ENCODE results near the gene IL13.

Gene IL13

GRCh38 chr5:132656774-132657355 is 1.1 kb upstream of the IL13 start:
- no peak for DNase-seq

- no peak for DNase-seq
These were observed 669 bp downstream of the IL13 start for GRCh38 chr5:132658381-132659302.

GRCh38 chr5:132659598-132660493 is 1.9 kb downstream of the IL13 start:
- DNase-seq: no peak

DNA sequence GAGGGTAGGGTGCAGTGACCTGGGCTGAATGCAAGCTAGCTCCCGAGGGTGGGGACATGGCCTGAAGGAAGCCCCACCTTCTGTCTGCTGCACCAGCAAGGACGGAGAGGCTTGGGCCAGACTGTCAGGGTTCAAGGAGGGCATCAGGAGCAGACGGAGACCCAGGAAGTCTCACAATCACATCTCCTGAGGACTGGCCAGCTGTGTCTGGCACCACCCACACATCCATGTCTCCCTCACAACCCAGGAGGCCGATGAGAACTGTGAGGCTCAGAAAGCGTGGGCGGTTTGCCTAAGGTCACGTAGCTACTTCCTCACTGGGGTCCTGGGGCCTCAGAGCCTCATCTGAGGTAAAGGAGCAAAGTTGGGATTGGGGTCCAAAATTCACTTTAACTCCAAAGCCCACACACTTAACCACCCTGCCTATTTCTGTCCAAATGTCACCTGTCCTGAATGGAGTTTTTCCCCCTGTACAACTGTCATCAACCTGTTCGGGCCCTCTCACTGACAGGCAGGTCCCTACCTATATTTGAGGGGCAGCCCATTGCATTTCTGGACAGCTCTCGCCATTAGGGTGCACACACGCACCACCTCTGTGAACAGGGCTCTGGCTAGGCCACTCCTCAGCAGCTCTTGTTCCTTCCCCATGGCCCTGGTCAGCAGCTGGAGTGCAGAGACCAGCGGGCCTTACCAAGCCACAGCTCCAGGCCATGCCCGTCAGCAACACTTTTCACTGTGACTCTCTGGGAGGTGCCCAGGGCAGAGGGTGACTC is 3.4 kb downstream of the IL13 start:
- no peak for DNase-seq

DNA sequence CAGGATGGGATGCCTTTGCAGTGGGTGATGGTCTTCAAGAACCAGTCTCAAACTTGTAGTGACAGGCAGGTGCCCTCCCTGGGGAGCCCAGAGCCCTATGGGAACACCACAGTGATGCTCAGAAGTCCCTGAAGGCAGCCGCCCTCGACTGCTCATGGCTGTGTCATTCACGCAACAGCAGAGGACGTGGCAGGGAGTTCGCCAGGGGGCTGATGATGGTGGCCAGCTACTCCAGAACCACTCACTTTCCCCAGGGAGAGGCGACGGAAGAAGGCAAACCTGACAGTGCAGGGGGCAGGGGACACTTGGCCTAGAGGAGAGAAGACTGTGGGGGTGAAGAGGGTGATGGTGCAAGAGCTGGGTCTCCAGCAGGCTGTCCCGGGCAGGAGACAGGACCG is 4.0 kb downstream of the IL13 start:
- no peak for DNase-seq

DNA sequence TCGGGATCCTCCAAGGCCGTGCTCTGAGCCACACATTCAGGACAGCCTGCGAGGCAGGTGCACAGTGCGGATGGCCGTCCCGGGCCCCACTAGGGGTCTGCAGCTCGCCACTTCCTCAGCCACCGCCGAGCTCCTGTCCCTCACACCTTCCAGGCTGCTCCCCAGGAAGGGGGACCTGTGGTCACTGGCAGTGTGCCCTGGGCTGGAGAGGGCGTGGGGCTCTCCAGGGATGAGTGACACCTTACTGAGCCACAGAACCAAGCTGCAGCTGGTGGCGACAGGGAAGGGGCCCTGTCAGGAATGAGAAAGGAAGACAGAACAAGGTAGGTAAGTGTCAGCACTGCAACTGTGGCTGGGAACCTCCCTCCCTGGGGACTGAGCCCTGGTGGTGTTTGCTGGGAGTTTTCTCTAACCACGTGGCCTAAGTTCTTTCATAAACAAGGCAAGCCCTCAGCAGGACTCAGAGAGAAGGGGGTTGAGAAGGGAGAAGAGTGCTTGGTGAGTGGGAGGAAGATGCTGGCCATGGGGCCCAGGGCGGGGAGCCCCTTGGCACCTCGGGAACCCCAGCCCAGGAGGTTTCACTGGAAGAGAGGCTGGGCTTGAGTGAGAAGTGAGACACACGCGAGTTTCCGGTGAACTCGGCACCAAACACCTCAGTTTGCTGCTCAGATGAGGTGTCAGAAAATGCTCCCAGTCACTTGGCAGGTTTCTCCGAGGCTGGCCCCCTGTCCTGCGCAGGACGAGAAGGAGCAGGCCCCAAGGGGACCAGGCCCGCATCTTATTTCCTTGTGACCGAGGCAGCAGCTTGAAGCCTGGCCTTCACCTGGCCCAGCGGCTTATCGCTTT is 5.2 kb downstream of the IL13 start:
- peak; percentile 64 for DNase-seq

DNA sequence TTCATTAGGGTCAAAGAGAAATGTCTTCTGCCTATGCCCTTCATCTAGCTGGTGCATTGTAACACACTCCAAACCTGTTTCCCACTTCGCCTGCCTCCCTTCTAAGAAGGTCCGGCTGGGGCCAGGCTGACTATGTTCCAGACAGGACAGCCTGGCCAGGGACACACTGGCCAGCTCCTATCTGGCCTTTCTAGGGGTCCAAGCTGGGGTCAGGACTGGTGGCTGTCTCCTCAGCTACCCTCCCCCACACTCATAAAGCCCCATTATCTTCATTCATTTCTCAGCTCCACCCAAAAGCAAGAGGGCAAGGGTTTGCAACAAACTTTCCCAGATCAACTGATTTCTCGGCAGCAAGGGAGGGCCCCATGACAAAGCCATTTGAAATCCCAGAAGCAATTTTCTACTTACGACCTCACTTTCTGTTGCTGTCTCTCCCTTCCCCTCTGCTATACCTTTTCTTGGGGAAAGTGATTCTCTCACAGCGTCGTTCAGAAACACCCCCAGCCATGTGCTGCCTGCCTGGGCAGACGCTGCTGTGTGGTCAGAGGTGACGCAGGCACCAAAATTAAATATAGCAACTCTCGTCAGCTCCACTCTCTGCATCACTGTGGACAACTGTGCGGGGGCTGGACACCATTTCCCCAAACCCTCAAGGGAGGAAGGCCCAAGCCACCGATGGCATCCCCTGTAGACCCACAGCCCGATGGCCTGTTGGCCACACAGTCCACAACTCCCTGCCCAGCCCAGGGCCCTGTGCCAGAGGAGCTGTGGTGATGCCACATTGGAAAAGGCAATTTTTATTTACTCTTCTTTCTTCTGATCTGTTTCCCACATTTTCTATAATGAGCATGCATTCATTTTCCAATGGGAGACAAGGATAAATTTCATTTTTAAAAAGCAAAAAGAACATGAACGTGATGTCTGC is 6.1 kb downstream of the IL13 start:
- DNase-seq: no peak

DNA sequence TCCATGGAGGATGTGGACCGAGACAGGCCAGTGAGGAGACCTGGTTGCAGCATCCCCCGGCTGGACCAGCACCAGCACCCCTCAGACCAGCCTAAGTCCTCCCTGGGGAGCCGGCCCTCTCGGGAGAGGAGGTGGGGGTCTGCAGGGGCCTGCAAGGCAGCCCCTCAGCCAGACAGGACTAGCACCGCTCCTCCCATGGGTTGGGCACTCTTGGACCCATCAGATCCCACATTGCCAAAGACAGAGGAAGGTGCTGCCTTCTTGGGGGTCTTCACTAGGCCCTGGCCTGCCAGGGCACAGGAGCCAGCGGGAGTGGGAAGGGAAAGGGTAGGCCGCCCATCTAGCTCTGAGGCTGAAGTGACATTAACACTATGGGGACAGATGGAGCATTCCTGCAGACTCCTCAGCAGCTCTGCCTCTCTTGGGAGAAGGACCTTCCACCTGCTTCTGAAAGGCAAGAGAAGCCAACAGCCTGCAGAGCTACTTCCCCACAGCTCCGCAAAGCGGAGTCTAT is 6.8 kb downstream of the IL13 start:
- no peak for DNase-seq

DNA sequence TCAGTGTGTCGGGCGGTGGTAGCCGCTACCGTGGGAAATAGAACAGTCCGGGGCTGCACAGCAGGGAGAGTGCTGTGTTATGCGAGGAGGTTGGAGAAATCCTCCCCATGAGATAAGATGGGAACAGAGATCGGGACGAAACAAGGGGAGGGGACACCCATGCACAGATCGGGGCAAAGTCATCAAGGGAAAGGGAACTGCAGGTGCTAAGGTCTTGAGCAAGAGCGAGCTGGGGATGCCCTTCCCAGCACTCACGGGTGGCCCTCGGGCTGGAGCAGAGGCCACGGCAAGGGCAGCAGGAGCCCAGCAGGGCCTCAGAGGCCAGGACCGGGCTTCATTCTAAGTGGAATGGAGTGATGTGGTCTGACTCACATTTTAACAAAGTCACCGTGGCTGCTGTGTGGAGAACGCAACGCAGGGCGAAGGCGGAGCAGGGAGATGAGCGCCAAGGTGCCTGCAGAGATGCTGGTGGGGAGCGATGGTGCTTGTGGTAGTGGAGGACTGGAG is 7.7 kb downstream of the IL13 start:
- DNase-seq: no peak

DNA sequence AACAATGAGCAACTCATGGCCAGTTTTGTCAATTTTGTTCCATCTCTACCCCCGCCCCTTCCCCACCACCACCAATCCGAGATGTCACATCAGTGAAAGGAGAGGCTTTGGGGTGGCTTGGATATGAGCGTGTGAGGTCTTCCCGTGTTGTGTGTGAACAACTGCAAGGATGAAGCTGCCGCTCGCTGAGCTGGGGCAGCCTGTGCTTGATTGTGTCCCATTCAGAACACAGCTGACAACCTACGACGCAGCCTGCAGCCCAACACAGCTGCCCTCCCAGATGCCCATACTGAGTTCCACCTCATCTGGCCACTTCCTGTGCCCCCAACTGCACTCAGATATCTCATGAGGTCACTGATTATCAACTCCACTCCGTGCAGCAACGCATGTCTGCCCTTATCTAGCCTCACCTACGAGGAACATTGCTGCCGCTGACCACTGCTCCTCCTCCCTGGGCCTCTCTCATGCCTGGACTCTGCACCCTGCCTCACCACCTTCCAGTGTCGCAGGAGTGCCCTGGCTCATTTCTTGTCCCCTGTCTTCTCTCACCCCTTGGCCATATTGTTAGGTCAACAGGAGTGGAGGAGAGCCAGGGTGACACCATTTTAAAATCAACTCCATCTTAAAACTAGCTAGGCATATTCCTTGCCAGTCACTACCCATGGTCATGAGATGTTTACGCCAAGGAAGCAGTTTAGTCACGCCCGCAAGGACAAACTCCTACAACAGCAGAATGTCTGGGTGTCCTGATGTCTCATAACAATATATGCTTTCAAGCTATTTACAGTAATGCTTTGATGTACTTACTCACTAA is 8.5 kb downstream of the IL13 start:
- no peak for DNase-seq

- no peak for DNase-seq
These were observed 9.3 kb downstream of the IL13 start for GRCh38 chr5:132667309-132667708.

DNA sequence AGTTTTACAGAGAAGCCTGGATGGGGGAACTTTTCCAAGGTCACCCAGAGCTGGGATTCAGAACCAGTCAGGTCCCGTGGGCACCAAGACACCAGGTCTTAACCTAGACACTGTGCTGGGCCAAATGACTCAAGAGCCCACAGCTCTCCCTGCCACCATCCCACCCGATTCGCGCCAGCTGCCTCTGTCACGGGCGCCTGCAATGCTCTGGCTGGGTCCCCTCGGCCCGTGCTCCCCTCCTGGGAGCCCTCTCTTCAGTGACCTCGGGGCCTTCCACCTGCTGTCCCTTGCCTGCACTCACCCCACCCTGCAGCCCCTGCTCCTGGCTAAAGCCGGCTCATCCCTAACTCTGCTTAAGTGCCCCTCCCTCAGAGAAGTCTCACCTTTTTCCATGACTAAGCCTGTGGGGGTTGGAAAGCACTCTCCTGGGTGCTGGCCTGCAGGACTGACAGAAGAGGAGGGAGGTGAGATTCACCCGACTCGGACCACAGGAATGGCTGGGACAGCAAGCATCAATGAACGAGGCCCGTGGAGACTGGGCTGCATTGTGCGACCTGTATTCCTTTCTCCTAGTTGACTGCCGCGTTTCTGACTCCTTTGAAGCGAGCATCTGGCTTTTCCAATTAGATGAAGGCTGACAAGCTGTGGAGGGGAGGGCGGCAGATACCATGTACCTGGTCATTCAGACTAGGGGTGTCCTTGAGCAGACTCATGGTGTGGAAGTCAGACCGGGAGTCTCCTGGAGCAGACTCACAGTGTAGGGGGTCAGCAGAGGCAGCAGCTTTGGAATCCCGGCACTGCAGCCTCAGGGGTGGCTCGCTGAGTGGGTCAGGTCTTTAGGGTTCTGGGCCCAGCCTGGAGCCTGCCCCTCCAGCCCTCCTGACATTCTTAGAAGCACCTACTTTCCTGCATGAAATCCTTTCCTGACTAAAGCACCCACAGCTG is 10.1 kb downstream of the IL13 start:
- no peak for DNase-seq

- DNase-seq: no peak
These were observed 10.9 kb downstream of the IL13 start for GRCh38 chr5:132668706-132669454.

DNA sequence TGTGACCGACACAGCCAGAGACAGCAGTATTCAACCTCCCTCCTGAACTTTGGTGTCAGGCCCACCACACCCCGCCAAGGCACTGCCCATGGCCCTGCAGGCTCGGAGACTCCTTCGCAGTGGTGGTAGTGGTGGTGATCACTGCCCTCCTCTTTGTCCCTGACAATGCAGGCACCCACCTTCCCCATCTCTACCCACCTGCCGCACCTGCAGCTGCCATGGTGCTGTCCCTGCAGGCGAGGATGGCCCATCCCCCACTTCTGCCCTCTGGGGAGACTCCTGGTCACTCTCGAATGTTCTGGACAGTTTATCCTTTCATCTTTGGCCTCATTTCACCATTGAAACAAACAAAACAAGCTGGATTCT is 11.5 kb downstream of the IL13 start:
- DNase-seq: no peak

DNA sequence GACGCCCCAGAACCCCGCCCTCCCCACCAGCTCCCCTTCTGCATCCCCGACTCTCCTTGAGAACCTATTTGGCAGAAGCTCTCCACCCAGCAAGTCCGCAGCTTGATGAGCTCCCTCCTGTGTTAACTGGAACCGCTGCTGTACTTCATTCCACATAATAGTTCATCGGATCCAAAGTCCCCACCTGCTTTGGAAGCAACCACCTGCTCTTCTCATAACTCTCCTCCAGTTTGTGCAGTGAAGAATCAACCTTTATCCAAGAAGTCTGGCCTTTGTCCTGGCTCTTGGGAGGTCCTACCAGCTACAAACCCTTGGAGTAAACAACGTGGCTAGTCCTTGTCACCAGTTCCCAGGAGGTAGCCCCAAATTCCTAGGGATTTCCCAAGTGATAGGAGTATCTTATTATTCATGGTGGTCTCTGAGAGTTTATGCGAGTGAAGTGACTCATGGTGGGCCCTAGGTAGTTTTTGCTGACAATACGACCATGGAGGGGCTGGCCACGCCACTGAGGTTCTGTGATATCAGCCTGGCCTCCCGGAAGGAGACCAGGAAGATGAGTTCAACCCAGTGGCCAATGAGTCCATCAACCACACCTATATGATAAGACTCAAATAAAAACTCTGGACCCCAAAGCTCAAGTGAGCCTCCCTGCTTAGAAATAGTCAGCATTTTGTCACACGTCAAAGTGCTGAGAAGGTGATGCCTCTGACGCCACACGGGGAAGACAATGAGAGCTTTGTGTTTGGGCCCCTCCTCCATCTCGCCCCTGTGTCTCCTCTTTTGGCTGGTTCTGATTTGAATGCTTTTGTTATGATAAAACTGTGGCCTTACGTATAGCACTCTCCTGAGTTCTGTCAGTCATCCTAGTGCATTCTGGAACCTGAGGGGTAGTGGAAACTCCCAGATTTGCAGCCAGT is 12.3 kb downstream of the IL13 start:
- no peak for DNase-seq

DNA sequence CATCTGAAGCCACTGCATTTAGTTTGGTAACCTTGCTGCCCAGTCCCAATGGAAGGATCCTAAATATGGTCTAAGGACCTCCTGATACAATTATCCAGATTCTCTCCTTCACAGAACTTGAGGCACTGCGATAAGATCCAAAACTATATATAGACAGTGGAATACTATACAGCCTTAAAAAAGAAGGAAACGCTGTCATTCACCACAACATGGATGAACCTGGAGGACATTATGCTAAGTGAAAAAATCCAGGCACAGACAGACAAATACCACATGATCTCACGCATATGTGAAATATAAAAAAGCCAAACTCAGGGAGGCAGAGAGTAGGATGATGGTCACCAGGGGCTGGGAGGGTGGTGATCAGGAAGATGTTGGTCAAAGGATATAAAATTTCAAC is 13.0 kb downstream of the IL13 start:
- DNase-seq: no peak
